PC-3 (cell line): Measurements from ENCODE around the gene CFP.

ENCODE experiments used
- EZH2 ChIP-seq: fragments of 300-600 bp; sonication (generic); IDR thresholded peaks from one replicate; pipeline ENCODE4 v1.6.1; 2017; ENCODE audit warnings: antibody characterized with exemption, mild to moderate bottlenecking, low read length; ENCODE audit not compliant: unreplicated experiment
- TF ChIP-seq, protein P1 (sequence below): fragments of 300-600 bp; sonication (generic); conservative IDR thresholded peaks from 2 replicates; pipeline ENCODE4 v1.5.1; 2017; ENCODE audit warnings: antibody characterized with exemption, low read depth, mild to moderate bottlenecking, low read length

DNA sequence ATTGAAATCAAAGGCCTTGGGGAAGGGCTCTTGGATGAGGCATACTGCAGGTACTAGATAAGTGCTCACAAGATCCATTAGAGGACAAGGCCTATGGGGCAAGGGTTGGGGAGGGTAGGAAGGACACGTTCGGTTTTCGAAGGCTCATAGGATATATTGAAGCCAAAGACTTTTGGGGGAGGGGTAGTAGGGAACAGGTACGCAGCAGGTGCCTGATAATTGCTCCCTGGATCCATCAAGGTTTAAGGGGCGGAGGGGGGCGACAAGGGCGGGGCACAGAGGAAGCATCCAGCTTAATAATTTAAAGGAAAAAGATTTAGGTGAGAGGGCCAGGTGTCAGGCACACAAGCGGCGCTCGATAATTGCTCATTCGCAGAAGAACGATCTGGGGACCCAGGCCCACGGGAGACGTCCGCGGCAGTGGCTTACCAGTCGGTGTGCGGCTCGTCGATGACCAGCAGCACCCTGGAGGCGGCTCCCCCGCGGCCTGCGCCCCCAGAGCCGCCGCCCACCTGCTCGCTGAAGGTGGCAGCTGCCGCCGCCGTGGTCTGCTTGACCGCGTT, 10.7 kb downstream of the CFP start:
- no peak for TF ChIP-seq EZH2
- TF ChIP-seq, protein P1, sequence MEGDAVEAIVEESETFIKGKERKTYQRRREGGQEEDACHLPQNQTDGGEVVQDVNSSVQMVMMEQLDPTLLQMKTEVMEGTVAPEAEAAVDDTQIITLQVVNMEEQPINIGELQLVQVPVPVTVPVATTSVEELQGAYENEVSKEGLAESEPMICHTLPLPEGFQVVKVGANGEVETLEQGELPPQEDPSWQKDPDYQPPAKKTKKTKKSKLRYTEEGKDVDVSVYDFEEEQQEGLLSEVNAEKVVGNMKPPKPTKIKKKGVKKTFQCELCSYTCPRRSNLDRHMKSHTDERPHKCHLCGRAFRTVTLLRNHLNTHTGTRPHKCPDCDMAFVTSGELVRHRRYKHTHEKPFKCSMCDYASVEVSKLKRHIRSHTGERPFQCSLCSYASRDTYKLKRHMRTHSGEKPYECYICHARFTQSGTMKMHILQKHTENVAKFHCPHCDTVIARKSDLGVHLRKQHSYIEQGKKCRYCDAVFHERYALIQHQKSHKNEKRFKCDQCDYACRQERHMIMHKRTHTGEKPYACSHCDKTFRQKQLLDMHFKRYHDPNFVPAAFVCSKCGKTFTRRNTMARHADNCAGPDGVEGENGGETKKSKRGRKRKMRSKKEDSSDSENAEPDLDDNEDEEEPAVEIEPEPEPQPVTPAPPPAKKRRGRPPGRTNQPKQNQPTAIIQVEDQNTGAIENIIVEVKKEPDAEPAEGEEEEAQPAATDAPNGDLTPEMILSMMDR, result no peak
